ENCODE results near the gene EHBP1. TPM values are rescaled to one million over a fixed set of nuclear protein-coding genes. Genes with fewer than 3 reads are reported as not detected.

Gene EHBP1
- total RNA-seq, 1 experiment from 2014 or later: 32.1 TPM

GRCh38 chr2:62691186-62691585 is 14.3 kb upstream of the EHBP1 start:
- Histone ChIP-seq H3K36me3 (ENCODE audit: insufficient read depth, low read length, poor library complexity, severe bottlenecking) (no peaks in the 10 kb centered on the region), H3K27me3 (replicated peaks; ENCODE audit: insufficient read depth, low read depth, low read length, poor library complexity) (peaks cover 24% of the 10 kb centered on the region), H3K9me3 (ENCODE audit: low read depth, low read length, poor library complexity, severe bottlenecking) (no peaks in the 10 kb centered on the region), H3K4me3 (ENCODE audit: low read depth, low read length, poor library complexity, severe bottlenecking) (no peak overlapping the region), H3K4me1 (ENCODE audit: insufficient read depth, low read length, poor library complexity, severe bottlenecking) (no peaks in the 10 kb centered on the region), H3K27ac (ENCODE audit: low read depth, low read length, poor library complexity, severe bottlenecking) (no peak overlapping the region)
- ChIA-PET CTCF (no interaction called here), POLR2A (ENCODE audit: low non-redundant PET) (no interaction called here)
- no TSS peak for BruUV-seq (replicated peaks)
- no peak for TF ChIP-seq CTCF (conservative IDR thresholded peaks at IDR 0.05; ENCODE audit: low read depth, low read length)
- no peak for TF ChIP-seq EZH2 (IDR thresholded peaks at IDR 0.05; ENCODE audit: borderline replicate concordance, low read depth, low read length, poor library complexity, severe bottlenecking)
- intact Hi-C loops (cut with micrococcal nuclease; ENCODE audit: unreplicated experiment): no loop called here
- no peak for DNase-seq (ENCODE audit: low spot score)

DNA sequence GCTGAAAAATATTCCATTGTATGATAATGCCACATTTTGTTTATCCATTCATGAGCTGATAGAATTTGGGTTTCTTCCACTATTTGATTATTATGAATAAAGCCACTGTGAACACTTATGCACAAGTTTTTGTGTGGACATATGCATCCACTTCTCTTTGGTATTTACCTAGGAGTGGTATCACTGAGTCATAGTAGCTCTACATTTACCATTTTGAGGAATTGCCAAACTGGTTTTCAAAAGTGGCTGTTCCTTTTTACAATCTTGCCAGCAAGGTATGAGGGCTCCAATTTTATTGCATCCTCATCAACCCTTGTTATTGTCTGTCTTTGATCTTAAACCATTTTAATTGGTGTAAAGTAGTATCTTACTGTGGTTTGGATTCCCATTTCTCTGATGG is 13.3 kb upstream of the EHBP1 start:
- CTCF ChIA-PET: no interaction called here
- intact Hi-C loops (cut with micrococcal nuclease; ENCODE audit: unreplicated experiment): no loop called here

DNA sequence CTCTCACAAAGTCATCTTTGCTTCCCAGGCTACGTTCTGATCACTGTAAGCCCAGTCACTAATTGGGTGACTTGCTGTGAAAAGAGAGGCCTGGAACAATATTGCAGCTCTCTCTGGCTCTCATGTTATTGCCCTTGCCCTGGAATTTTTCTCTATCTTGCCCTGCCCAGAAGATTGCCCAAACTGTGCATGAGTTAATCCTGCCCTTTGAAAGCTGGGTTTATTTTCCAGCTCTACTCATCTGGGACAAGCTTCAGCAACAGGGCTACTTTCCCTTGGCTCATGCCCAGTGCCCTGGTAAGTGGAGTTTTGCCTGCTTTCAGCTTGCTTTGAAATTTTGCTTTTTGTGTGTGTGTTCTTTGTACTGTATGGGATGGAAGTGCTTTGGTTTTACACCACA is 6.9 kb upstream of the EHBP1 start:
- ChIA-PET CTCF (no interaction called here), POLR2A (ENCODE audit: low non-redundant PET) (no interaction called here)
- H3K4me3 ChIP-seq (ENCODE audit: low read depth, low read length, poor library complexity, severe bottlenecking): no peak overlapping the region
- no peaks in the 10 kb centered on the region for H3K27me3 ChIP-seq (replicated peaks; ENCODE audit: insufficient read depth, low read depth, low read length, poor library complexity)
- H3K9me3 ChIP-seq (ENCODE audit: low read depth, low read length, poor library complexity, severe bottlenecking): no peaks in the 10 kb centered on the region
- no peaks in the 10 kb centered on the region for H3K4me1 ChIP-seq (ENCODE audit: insufficient read depth, low read length, poor library complexity, severe bottlenecking)
- H3K27ac ChIP-seq (ENCODE audit: low read depth, low read length, poor library complexity, severe bottlenecking): no peak overlapping the region
- intact Hi-C loops (cut with micrococcal nuclease; ENCODE audit: unreplicated experiment): no loop called here
- H3K36me3 ChIP-seq (ENCODE audit: insufficient read depth, low read length, poor library complexity, severe bottlenecking): no peaks in the 10 kb centered on the region
- no peak for DNase-seq (ENCODE audit: low spot score)
- TF ChIP-seq EZH2 (IDR thresholded peaks at IDR 0.05; ENCODE audit: borderline replicate concordance, low read depth, low read length, poor library complexity, severe bottlenecking) (no peak), CTCF (conservative IDR thresholded peaks at IDR 0.05; ENCODE audit: low read depth, low read length) (no peak)
- no TSS peak for BruUV-seq (replicated peaks)

More for the DNA sequence above, 13.3 kb upstream of the EHBP1 start:
- no peaks in the 10 kb centered on the region for H3K4me1 ChIP-seq (ENCODE audit: insufficient read depth, low read length, poor library complexity, severe bottlenecking)
- POLR2A ChIA-PET (ENCODE audit: low non-redundant PET): no interaction called here
- H3K4me3 ChIP-seq (ENCODE audit: low read depth, low read length, poor library complexity, severe bottlenecking): no peak overlapping the region
- no peak overlapping the region for H3K27ac ChIP-seq (ENCODE audit: low read depth, low read length, poor library complexity, severe bottlenecking)
- H3K36me3 ChIP-seq (ENCODE audit: insufficient read depth, low read length, poor library complexity, severe bottlenecking): no peaks in the 10 kb centered on the region
- no peak for DNase-seq (ENCODE audit: low spot score)
- H3K27me3 ChIP-seq (replicated peaks; ENCODE audit: insufficient read depth, low read depth, low read length, poor library complexity): peaks cover 17% of the 10 kb centered on the region
- no TSS peak for BruUV-seq (replicated peaks)
- no peaks in the 10 kb centered on the region for H3K9me3 ChIP-seq (ENCODE audit: low read depth, low read length, poor library complexity, severe bottlenecking)
- TF ChIP-seq CTCF (conservative IDR thresholded peaks at IDR 0.05; ENCODE audit: low read depth, low read length): no peak
- no peak for TF ChIP-seq EZH2 (IDR thresholded peaks at IDR 0.05; ENCODE audit: borderline replicate concordance, low read depth, low read length, poor library complexity, severe bottlenecking)
